CMK (cell line): ENCODE data around the gene STRA8.
A peak's percentile ranks its signal among the peaks of the same experiment; 100 is the strongest.

ENCODE experiments used
- DNase-seq: peaks from one replicate; pipeline ENCODE4 v3.0.0-alpha.2; 2010; ENCODE audit warnings: low read depth

The STRA8 gene

GRCh38 chr7:135269921-135270320 lies 36.3 kb downstream of the STRA8 start:
- DNase-seq = no peak

GRCh38 chr7:135270577-135271254 lies 37.1 kb downstream of the STRA8 start:
- no peak for DNase-seq

GRCh38 chr7:135271255-135271615 lies 37.6 kb downstream of the STRA8 start:
- DNase-seq = no peak

- no peak for DNase-seq
Measured at GRCh38 chr7:135272303-135272702, 38.7 kb downstream of the STRA8 start.

- DNase-seq = no peak
Measured at GRCh38 chr7:135273581-135273980, 39.9 kb downstream of the STRA8 start.

- DNase-seq = peak; percentile 37
Measured at GRCh38 chr7:135274495-135275268, 41.0 kb downstream of the STRA8 start.

GRCh38 chr7:135275971-135276580 lies 42.4 kb downstream of the STRA8 start:
- no peak for DNase-seq

- DNase-seq = no peak
Measured at GRCh38 chr7:135277161-135277560, 43.5 kb downstream of the STRA8 start.

- DNase-seq = peak; percentile 52
Measured at GRCh38 chr7:135281363-135281949, 47.8 kb downstream of the STRA8 start.

GRCh38 chr7:135282561-135283254 lies 49.1 kb downstream of the STRA8 start:
- no peak for DNase-seq

GRCh38 chr7:135283959-135284638 lies 50.5 kb downstream of the STRA8 start:
- DNase-seq = no peak

- DNase-seq = no peak
Measured at GRCh38 chr7:135285547-135286233, 52.1 kb downstream of the STRA8 start.

GRCh38 chr7:135286876-135287275 lies 53.2 kb downstream of the STRA8 start:
- no peak for DNase-seq

GRCh38 chr7:135290594-135290993 lies 57.0 kb downstream of the STRA8 start:
- no peak for DNase-seq

- DNase-seq = no peak
Measured at GRCh38 chr7:135291809-135292253, 58.2 kb downstream of the STRA8 start.

- DNase-seq = no peak
Measured at GRCh38 chr7:135299235-135299634, 65.6 kb downstream of the STRA8 start.

GRCh38 chr7:135300913-135301765 lies 67.5 kb downstream of the STRA8 start:
- no peak for DNase-seq
